Uterus (tissue), 2 donors: ENCODE measurements around the gene DCTN5.

Experiments
- CTCF ChIP-seq, 4 experiments: fragments of 200-600 bp in 2 of 4; fragments of 450-650 bp in 2 of 4; sonication (generic) in 2 of 4; IDR thresholded peaks; one replicate each; pipeline ENCODE4 v1.5.1; 2016 to 2019; ENCODE audit warnings: antibody characterized with exemption in 4 of 4, mild to moderate bottlenecking in 2 of 4, moderate library complexity in 1 of 4
- POLR2A ChIP-seq, 2 donors: fragments of 450-650 bp; IDR thresholded peaks; one replicate each; pipeline ENCODE4 v1.6.1; 2016; ENCODE audit warnings: antibody characterized with exemption in 2 of 2, mild to moderate bottlenecking in 1 of 2, moderate library complexity in 1 of 2

GRCh38 chr16:23710008-23710407 lies 68.7 kb downstream of the DCTN5 start:
- TF ChIP-seq CTCF (IDR thresholded peaks at IDR 0.05) (no peak), POLR2A (IDR thresholded peaks at IDR 0.05) (no peak)
